HG03025 (cell line): ENCODE results near the gene SLCO4A1.

ENCODE experiments used
- ATAC-seq: cut with Tn5 transposase; IDR thresholded peaks from one replicate; pipeline ENCODE4 v1.9.1; 2021; ENCODE audit warnings: mild to moderate bottlenecking, moderate library complexity; ENCODE audit not compliant: unreplicated experiment, low FRiP score

Gene SLCO4A1

GRCh38 chr20:62636446-62636845 is 5.9 kb upstream of the SLCO4A1 start:
- ATAC-seq = no peak

DNA sequence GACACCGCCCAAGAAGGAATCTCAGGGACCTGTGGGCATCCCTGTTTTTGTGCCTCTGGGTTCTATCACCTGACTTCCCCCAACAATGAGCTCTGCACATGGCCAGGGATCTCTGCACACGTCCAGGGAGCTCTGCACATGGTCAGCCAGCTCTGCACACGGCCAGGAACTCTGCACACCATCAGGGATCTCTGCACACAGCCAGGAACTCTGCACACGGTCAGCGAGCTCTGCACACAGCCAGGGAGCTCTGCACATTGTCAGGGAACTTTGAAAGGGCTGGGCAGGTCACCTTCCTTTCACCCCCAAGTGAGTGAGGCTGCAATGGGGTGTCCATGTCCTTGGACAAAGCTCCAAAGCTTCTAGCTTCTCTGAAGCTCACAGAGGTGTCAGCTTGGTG is 5.2 kb upstream of the SLCO4A1 start:
- ATAC-seq = no peak

DNA sequence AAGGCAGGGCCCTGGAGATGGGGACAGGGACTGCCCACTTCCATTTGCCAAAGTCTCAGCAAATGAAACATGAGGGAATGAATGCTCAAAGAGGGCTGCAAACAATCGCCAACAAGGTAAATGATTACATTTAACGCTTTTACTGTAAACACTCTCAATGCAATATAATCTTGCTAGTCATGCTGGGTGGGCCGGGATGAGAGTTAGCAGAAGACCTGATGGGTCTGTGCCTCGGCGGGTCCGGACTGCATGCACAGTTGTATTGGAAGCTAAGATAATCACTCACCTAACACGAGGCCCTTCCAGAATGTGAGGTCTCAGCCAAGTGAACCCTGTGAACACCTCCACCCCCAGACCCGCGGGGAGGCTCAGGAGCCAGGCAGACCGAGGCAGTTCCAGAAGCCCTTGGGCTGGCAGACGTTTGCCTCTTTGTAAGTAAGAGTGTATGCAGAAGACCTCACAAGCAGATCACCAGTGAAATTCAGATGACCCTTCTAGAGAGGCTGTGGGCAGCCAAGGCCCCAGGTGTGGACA is 4.7 kb upstream of the SLCO4A1 start:
- ATAC-seq = no peak

GRCh38 chr20:62638055-62638570 is 4.2 kb upstream of the SLCO4A1 start:
- ATAC-seq = no peak

DNA sequence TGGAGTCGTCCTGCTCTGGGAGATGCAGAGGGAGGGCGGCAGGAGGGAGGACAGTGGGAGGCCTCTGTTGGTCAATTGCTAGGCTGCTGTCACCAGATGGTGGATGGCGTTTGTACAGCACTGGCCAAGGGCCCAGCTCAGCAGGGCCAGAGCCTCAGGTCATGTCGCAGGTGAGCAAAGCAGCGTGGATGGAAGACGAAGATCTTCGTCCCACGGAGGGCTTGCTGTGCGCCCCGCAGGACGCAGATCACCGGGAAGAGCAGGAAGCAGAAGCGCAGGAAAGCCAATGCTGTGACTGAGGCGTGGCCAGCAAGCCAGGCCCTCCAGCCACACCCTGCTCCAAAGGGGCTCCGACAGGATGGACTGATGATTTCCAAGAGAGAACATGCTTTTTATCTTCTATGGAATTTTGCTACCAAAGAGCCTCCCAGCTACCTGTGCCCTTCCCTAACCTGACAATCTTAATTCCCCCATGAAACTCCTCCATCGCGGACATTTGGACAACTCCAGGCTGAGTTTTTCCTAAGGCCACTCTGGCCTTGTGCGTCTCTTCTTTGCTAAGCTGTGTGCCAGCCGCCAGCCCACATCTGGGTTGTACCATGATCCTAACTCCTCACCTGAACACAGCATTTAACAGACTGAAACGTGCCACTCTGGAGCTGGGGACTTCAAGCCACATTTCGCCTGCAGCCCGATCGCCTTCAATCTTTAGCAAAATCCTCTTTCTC is 3.5 kb upstream of the SLCO4A1 start:
- ATAC-seq = no peak

DNA sequence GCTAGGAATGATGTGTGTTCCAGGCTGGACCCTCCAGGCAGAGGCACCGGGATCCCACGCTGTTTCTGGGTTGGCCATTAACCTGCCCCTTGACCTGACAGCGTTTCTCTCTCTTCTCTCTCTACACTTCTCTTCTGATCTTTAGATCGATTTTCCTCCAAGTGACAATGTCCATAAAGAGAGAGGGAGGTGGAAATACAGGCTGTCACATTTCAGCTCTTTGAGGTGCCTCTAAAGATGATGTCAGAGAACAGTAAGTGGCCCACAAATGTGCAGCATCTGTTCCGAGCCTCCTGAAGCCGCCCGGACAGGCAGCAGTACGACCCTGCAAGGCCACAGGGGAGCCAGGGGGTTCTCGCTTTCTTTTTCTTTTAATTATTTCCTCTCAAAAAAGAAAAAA is 2.5 kb upstream of the SLCO4A1 start:
- ATAC-seq = no peak

DNA sequence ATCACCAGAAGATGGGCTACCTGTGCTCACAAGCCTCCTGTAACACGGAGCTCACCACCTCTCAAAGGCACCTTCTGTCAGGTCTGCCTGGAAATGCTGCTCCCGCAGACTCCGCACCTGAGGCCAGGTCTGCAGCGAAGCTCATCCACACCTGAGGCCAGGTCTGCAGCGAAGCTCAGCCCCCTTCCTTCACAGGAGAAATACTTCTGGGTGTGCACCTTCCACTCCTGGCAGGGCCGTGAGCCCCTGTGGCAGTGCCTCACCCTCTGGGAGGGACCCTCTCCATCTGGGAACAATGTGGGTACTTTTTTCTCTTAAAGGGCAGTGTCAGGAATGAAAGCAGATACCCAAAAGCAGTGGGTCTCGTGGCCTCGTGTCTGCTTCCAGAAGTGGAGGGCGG is 1.4 kb upstream of the SLCO4A1 start:
- no peak for ATAC-seq

DNA sequence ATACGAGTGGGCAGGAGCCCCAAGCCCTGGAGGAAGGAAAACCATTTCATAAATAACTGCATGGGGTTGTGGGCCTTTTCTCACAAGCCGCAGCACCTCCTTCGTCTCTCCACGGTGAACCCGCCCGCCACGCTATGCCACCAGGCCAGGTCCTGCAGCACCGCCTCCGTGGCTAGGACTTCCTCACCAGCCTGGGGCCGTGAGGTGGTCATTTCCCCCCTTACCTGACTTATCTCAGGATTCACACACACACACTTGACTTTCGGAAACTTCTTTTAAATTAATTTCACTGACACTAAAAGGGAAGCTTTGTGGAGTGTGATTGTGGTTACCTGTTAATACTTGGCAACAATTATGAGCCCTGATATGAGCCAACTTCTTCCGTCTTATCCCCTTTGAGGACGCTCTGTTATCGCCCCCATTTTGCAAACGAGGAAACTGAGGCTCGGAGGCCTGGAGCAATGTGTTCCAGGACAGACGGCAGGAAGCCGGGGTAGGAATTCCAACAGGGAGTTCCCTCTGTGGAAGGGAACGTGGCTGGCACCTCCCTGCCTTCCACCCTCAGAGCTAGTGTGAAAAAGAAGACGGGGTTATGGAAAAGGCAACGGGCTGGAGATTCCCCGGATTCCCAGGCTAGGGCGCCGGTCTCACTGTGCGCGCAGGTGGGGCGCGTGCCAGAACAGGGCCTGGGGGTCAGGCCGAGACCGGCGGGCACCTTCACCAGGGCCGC is 817 bp upstream of the SLCO4A1 start:
- no peak for ATAC-seq

DNA sequence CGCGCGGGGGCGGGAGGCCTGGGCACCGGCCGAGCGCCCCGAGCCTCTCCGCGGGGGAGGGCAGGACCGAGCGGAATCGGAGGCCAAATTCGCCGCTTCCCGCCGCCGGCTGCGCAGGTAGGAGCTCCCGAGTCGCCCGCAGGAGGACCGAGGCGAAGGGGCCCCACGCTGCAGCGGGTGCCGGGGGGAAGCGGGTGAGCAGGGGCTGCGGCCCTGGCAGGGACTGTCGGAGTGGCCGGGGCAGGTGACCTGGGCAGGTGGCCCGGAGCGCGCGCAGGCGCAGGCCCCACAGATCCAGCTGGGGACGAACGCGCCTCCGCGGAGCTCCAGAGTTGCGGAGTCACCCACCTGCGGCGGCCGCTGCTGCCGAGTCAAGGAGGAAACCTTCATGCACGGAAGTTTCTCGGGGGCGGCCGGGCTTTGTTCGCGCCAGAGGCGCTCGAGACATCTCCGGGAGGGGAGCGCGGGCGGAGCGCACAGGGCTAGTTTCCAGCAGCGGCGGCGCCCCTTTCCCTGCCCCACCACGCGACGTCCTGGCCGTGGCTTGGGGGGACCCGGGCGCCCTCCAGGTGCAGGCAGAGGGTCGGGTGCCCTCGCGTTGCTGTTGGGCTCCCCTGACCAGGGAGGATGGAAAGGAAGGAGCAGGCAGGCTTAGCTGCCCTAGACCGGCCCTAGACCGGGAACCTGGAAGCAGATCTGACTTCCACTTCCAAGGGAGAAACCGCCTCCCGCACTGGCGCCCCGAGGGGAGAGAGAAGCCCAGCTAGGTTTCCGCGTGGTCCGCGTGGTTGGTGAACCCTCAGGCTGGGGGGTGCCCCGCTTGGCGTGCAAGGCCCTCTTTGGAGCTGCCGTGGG is 590 bp downstream of the SLCO4A1 start:
- peak; percentile 12 for ATAC-seq

DNA sequence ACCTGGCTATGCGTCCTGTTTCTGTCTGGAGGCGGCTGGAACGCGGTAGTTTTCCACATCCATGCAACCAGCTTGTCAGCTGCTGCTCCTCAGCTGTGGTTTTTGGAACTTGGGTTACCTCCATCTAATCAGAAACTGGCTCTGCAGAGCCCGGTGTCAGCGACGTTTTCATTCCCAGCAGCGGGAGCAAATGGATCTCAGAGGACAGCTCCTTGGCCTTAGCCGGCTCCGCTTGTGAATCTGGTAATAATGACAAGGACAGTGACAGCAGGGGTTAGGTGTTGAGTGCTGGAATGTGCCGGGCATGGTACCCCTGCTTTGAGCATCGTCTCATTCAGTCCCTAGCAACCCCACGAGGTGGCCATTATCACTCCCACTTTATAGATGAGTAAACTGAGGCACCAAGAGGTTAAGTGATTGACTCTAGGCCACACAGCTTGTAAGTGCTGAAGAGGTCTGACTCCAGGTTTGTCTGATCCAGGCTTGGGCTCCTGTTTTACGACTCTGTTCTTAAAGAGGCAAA is 1.3 kb downstream of the SLCO4A1 start:
- ATAC-seq = no peak

- no peak for ATAC-seq
These were observed 1.9 kb downstream of the SLCO4A1 start for GRCh38 chr20:62644044-62644795.

GRCh38 chr20:62644802-62645496 is 2.6 kb downstream of the SLCO4A1 start:
- no peak for ATAC-seq

- ATAC-seq = no peak
These were observed 3.3 kb downstream of the SLCO4A1 start for GRCh38 chr20:62645613-62646012.

DNA sequence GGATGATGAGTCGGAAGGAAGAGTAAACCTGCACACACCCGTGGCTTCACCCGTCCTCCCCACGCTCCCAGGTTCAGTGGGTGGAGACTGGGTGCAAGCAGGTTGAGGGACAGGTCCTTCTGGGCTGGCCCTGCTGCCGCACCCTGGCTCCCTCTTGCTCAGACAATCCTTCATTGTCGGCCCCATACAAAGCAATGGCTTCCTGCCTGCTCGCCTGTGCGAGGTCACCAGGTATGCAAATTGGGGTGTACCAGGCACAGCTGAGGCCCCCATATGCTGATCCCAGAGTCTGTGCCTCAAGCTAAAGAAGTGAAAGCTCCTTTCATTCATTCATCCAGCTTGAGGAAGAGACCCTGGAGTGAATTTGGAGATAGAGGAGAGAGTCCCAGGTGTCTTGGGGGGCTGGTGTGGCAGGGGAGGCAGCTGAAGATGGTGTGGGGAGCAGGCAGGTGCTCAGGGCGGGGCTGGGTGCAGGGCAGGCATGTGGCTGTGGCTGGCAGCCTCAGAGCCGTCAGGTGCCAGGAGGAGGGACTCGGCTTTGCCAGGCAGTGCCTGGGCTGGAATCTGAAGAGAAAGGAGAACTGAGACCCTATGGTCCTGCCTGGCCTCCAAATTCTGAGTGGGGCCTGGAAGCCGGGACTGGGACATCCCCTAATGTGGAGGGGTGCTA is 4.7 kb downstream of the SLCO4A1 start:
- ATAC-seq = no peak

- no peak for ATAC-seq
These were observed 5.4 kb downstream of the SLCO4A1 start for GRCh38 chr20:62647521-62648317.

- no peak for ATAC-seq
These were observed 6.2 kb downstream of the SLCO4A1 start for GRCh38 chr20:62648318-62648995.

- ATAC-seq = no peak
These were observed 6.8 kb downstream of the SLCO4A1 start for GRCh38 chr20:62649140-62649539.
